ENCODE measurements around the gene RPS19. TPM values are rescaled to one million over a fixed set of nuclear protein-coding genes. Genes with fewer than 3 reads are reported as not detected.

RPS19 gene
- total RNA-seq, 1 experiment from 2014 or later: 3,020 TPM

DNA sequence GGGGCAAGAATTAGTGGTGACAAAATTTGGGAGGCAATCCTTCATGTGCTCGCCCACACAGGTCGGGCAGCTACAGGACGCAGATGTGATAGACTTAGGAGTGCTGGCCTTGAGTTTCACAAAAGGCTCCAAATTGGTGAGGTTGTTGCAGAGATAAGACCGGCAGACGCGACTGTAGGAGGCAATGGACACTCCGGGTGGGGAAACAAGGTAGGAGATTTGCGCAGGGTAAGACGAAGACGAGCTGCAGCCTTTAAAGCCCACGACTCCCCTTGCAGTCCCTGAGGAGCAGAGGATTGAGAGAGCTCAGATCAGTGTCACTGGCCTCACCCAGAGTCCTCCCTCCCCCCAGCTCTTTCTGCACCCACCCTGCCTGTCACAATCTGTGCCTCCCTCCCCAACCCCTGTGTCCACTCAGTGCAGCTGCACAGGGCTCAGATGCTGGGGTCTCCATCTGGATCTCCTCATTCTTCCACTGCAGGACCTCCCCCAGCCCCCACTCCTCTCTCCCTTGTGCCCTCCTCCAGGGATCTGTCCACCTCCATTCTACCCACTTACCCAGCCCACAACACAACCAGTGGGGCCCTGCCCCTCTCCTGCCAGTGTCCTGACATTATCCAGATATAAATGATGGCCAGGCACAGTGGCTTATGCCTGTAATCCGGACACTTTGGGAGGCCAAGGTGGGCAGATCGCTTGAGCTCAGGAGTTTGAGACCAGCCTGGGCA is 21.9 kb upstream of the RPS19 start:
- DNase-seq (ENCODE audit: low read depth, low spot score) (no peak), ATAC-seq (no peak)
- CTCF ChIA-PET: interaction anchor here (0.6 kb wide), 1 partner anchor 146 kb away, joined by 3 read pairs; no protein-coding TSS in a partner anchor

DNA sequence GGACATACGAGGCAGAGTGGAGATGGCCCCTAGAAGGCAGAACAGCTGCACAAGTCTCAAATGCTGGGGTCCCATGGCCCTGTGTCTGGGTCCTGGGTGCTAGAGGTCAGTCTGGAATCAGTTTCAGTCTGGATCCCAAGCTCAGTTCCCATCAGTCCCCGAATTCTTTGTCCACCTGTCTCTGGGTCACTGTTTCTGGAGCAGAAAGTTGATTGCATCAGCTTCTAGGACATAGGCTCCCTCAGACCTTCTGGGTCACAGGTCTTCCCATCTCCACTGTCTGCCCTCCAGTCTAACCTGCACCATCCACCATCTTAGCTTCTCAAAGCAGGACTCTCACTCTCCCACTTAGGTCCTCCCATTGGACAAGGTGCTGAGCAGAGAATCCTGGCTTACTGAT is 20.8 kb upstream of the RPS19 start:
- POLR2A ChIA-PET: interaction anchor here (0.5 to 1.9 kb wide), 3 partner anchors 11 to 27 kb away, joined by 3 to 9 read pairs (median 3); partner anchors contain the start of gene RPS19
- CTCF ChIA-PET: no interaction called here
- RAD21 ChIA-PET (ENCODE audit: low non-redundant PET in 1 of 2, low total read pairs in 2 of 2, uncharacterized antibody in 2 of 2, unreplicated experiment in 2 of 2): no interaction called here

More for the DNA sequence above, 21.9 kb upstream of the RPS19 start:
- no peak overlapping the region for H3K4me3 ChIP-seq (replicated peaks in 1 of 2; ENCODE audit: low read depth in 1 of 2, low read length in 2 of 2)
- no peak overlapping the region for H3K27ac ChIP-seq (ENCODE audit: low read depth, low read length)
- no peaks in the 10 kb centered on the region for H4K20me1 ChIP-seq (ENCODE audit: insufficient read depth)
- no peak for TF ChIP-seq POLR2A (IDR thresholded peaks at IDR 0.05; ENCODE audit: borderline replicate concordance, extremely low read depth, insufficient read depth, insufficient read length)
- no peak for TF ChIP-seq EGR1 (IDR thresholded peaks at IDR 0.05; ENCODE audit: low read depth)
- TF ChIP-seq YY1 (IDR thresholded peaks at IDR 0.05; ENCODE audit: extremely low read depth, insufficient replicate concordance, low read depth, low read length): no peak
- H3K4me2 ChIP-seq (ENCODE audit: low read length): no peak overlapping the region
- no peak overlapping the region for H2AFZ ChIP-seq (ENCODE audit: low read depth, low read length, poor library complexity, severe bottlenecking)
- no TSS peak for BruUV-seq (replicated peaks)
- H3K9me3 ChIP-seq (ENCODE audit: control insufficient read depth in 1 of 2, insufficient read depth in 1 of 2, low read depth in 1 of 2, low read length in 2 of 2): no peaks in the 10 kb centered on the region
- H3K4me1 ChIP-seq (ENCODE audit: control insufficient read depth in 1 of 2, insufficient read depth in 2 of 2, low read length in 2 of 2): no peaks in the 10 kb centered on the region
- POLR2A ChIA-PET: interaction anchor here (1.4 to 1.9 kb wide), 2 partner anchors 12 to 21 kb away, joined by 3 to 9 read pairs; partner anchors contain the start of gene RPS19
- H3K36me3 ChIP-seq (ENCODE audit: control insufficient read depth in 1 of 2, insufficient read depth in 2 of 2, low read length in 2 of 2): no peaks in the 10 kb centered on the region
- RAD21 ChIA-PET (ENCODE audit: low non-redundant PET in 1 of 2, low total read pairs in 2 of 2, uncharacterized antibody in 2 of 2, unreplicated experiment in 2 of 2): no interaction called here
- H3K9ac ChIP-seq (ENCODE audit: low read length): no peak overlapping the region
- H3K9me2 ChIP-seq (ENCODE audit: insufficient read depth): no peaks in the 10 kb centered on the region
- intact Hi-C loops (cut with micrococcal nuclease): loop anchor here (5.0 kb wide), 1 partner anchor 46 kb away; no protein-coding TSS in a partner anchor
- H3K27me3 ChIP-seq (ENCODE audit: insufficient read depth, low read length): peaks cover 15% of the 10 kb centered on the region; the same call in 1 of the 2 replicates
- no peaks in the 10 kb centered on the region for H3K79me2 ChIP-seq (ENCODE audit: insufficient read depth, low read length)

More for the DNA sequence above, 20.8 kb upstream of the RPS19 start:
- ATAC-seq (no peak), DNase-seq (ENCODE audit: low read depth, low spot score) (no peak)
- H4K20me1 ChIP-seq (ENCODE audit: insufficient read depth): no peaks in the 10 kb centered on the region
- peaks cover 15% of the 10 kb centered on the region; the same call in 1 of the 2 replicates for H3K27me3 ChIP-seq (ENCODE audit: insufficient read depth, low read length)
- no peak overlapping the region for H3K4me2 ChIP-seq (ENCODE audit: low read length)
- no peak overlapping the region for H3K4me3 ChIP-seq (replicated peaks in 1 of 2; ENCODE audit: low read depth in 1 of 2, low read length in 2 of 2)
- intact Hi-C loops (cut with micrococcal nuclease): loop anchor here (5.0 kb wide), 1 partner anchor 47 kb away; no protein-coding TSS in a partner anchor
- no peaks in the 10 kb centered on the region for H3K36me3 ChIP-seq (ENCODE audit: control insufficient read depth in 1 of 2, insufficient read depth in 2 of 2, low read length in 2 of 2)
- no peaks in the 10 kb centered on the region for H3K4me1 ChIP-seq (ENCODE audit: control insufficient read depth in 1 of 2, insufficient read depth in 2 of 2, low read length in 2 of 2)
- BruUV-seq (replicated peaks): no TSS peak
- no peak overlapping the region for H3K9ac ChIP-seq (ENCODE audit: low read length)
- no peak overlapping the region for H3K27ac ChIP-seq (ENCODE audit: low read depth, low read length)
- TF ChIP-seq FOSL1 (IDR thresholded peaks at IDR 0.05; ENCODE audit: low read depth): no peak
- no peak for TF ChIP-seq EZH2 (IDR thresholded peaks at IDR 0.05)
- no peak for TF ChIP-seq YY1 (IDR thresholded peaks at IDR 0.05; ENCODE audit: extremely low read depth, insufficient replicate concordance, low read depth, low read length)
- no peak for TF ChIP-seq TCF7L2 (IDR thresholded peaks at IDR 0.05; ENCODE audit: borderline replicate concordance, extremely low read depth, insufficient read depth, insufficient read length)
- TF ChIP-seq, protein P1, sequence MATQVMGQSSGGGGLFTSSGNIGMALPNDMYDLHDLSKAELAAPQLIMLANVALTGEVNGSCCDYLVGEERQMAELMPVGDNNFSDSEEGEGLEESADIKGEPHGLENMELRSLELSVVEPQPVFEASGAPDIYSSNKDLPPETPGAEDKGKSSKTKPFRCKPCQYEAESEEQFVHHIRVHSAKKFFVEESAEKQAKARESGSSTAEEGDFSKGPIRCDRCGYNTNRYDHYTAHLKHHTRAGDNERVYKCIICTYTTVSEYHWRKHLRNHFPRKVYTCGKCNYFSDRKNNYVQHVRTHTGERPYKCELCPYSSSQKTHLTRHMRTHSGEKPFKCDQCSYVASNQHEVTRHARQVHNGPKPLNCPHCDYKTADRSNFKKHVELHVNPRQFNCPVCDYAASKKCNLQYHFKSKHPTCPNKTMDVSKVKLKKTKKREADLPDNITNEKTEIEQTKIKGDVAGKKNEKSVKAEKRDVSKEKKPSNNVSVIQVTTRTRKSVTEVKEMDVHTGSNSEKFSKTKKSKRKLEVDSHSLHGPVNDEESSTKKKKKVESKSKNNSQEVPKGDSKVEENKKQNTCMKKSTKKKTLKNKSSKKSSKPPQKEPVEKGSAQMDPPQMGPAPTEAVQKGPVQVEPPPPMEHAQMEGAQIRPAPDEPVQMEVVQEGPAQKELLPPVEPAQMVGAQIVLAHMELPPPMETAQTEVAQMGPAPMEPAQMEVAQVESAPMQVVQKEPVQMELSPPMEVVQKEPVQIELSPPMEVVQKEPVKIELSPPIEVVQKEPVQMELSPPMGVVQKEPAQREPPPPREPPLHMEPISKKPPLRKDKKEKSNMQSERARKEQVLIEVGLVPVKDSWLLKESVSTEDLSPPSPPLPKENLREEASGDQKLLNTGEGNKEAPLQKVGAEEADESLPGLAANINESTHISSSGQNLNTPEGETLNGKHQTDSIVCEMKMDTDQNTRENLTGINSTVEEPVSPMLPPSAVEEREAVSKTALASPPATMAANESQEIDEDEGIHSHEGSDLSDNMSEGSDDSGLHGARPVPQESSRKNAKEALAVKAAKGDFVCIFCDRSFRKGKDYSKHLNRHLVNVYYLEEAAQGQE (IDR thresholded peaks at IDR 0.05; ENCODE audit: low read depth): no peak
- TF ChIP-seq POLR2A (IDR thresholded peaks at IDR 0.05; ENCODE audit: borderline replicate concordance, extremely low read depth, insufficient read depth, insufficient read length): no peak
- TF ChIP-seq ZNF274 (IDR thresholded peaks at IDR 0.05; ENCODE audit: low read depth, low read length): no peak
- no peaks in the 10 kb centered on the region for H3K79me2 ChIP-seq (ENCODE audit: insufficient read depth, low read length)
- H3K9me2 ChIP-seq (ENCODE audit: insufficient read depth): no peaks in the 10 kb centered on the region
- H2AFZ ChIP-seq (ENCODE audit: low read depth, low read length, poor library complexity, severe bottlenecking): no peak overlapping the region
- no peaks in the 10 kb centered on the region for H3K9me3 ChIP-seq (ENCODE audit: control insufficient read depth in 1 of 2, insufficient read depth in 1 of 2, low read depth in 1 of 2, low read length in 2 of 2)

Data from HCT116 (cell line).